Spinal cord (tissue), 10 donors: ENCODE measurements around the gene PITPNM3. TPM values are rescaled to one million over a fixed set of nuclear protein-coding genes. Genes with fewer than 3 reads are reported as not detected.

ENCODE experiments used
- DNase-seq, 6 donors: peaks; one replicate each; pipeline versions ENCODE4 v3.0.0 to v3.0.0-alpha.2; 2013 to 2015; ENCODE audit warnings: low spot score in 6 of 6, low read depth in 4 of 6
- H3K27ac ChIP-seq: one replicate; pipeline ENCODE4 v1.5.1; 2013; ENCODE audit warnings: low read depth, low read length, control low read depth
- H3K27me3 ChIP-seq: one replicate; pipeline ENCODE4 v1.6.1; 2013; ENCODE audit warnings: low read length; ENCODE audit not compliant: control insufficient read depth, insufficient read depth
- H3K36me3 ChIP-seq: one replicate; pipeline ENCODE4 v1.6.1; 2013; ENCODE audit warnings: low read length; ENCODE audit not compliant: control insufficient read depth, insufficient read depth
- H3K4me1 ChIP-seq: one replicate; pipeline ENCODE4 v1.6.1; 2013; ENCODE audit warnings: low read length; ENCODE audit not compliant: control insufficient read depth, insufficient read depth
- H3K4me3 ChIP-seq: one replicate; pipeline ENCODE4 v1.5.1; 2013; ENCODE audit warnings: low read depth, low read length, control low read depth
- H3K9me3 ChIP-seq: one replicate; pipeline ENCODE4 v1.6.1; 2013; ENCODE audit warnings: low read length; ENCODE audit not compliant: control insufficient read depth, insufficient read depth
- WGBS: methylation state at CpG from one replicate; pipeline ENCODE4 v1.1.5; 2013; ENCODE audit warnings: missing lambda C conversion rate; ENCODE audit not compliant: insufficient coverage; 5-methylcytosine and 5-hydroxymethylcytosine counted together
- polyA plus RNA-seq, 2 donors: library from polyadenylated mRNA; unstranded; fragments of 120-200 nt; gene quantifications; one replicate each; pipeline ENCODE4 v1.2.1, GENCODE V29; 2013; ENCODE audit not compliant: insufficient read length in 2 of 2
- total RNA-seq, 2 donors: library from RNA; depleted of rRNA in 1 of 2; stranded (reverse); fragments of 120-200 nt in 1 of 2; fragments of >200 nt in 1 of 2; gene quantifications; one replicate each; pipeline versions ENCODE4 v1.2.3 to v1.2.4, GENCODE V29; 2013 to 2014
- donor health status: healthy.

The PITPNM3 gene
- total and polyA plus RNA-seq, 4 donors: 7.3 to 21.6 (median 16.8) TPM

DNA sequence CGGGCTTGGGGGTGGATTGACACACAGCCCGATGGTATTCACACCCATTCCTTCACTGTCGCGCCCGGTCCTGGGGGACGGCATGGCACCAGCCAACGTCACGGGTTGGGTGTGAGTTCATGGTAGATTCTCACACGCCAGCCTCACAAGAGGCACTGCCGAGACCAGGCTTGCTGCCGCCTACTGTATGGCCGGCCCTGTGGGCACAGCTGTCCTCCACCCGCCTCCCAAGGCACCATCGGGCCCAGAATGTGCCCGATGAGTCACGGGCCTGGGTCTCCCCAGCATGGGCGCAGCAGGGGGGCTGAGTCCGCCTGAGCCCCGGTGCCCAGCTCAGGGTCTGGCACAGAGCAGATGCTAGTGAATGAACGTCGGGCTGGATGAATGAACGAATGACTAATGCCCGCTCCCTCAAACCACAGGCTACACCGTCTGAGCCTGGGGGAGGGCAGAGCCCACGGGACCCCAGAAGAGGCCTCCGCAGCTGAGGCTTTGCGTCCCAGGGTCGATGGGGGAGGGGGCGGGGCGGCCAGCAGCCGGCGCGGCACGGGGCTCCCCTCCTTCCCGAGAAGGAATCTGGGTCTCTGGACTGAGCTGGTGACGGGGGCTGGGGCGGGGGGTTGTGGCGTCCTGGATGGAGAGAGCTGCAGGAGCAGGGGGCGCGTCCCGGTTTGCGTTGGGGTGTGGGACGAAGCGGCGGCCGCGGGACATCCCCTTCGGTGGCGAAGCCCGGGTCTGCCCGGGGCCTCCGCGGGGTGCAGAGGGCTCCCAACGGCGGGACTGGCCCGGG, 829 bp downstream of the PITPNM3 start:
- H3K4me3 ChIP-seq: peak overlapping the region; percentile 36
- H3K27ac ChIP-seq: no peak overlapping the region
- peak in 2 of 6 donors; percentile 53 to 77 for DNase-seq
- H3K27me3 ChIP-seq: peaks cover 21% of the 10 kb centered on the region
- H3K9me3 ChIP-seq: no peaks in the 10 kb centered on the region
- peaks cover 49% of the 10 kb centered on the region for H3K4me1 ChIP-seq
- peaks cover 6% of the 10 kb centered on the region for H3K36me3 ChIP-seq
- under 1% methylated on average over 48 of the region's 56 CpGs for WGBS

DNA sequence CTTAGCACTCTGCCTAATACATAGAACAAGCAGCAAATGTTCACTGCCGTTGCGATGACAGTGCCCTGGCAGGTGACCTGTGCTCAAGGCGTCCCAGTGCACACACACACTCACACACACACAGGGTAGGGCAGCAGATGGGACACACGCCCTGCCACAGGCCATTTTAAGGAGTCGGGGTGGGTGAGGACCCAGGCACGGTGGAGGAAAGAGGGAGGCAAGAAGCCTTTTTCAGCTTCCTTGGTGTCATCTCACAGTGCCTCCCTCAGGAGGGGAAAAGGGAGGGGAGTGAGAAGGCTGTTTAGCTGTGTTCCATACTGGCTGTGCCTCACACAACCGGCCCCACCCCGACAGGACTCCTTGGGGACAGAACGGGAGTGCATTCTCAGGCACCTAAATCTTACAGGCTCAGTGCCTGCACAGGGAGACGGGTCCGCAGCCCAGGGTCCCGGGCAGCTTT, 1.5 kb downstream of the PITPNM3 start:
- H3K27ac ChIP-seq: no peak overlapping the region
- peaks cover 21% of the 10 kb centered on the region for H3K27me3 ChIP-seq
- H3K36me3 ChIP-seq: peaks cover 6% of the 10 kb centered on the region
- peak in 1 of 6 donors; percentile 12 for DNase-seq
- 18% methylated on average over 9 of the region's 12 CpGs for WGBS
- H3K4me3 ChIP-seq: peak overlapping the region; percentile 36
- no peaks in the 10 kb centered on the region for H3K9me3 ChIP-seq
- peaks cover 49% of the 10 kb centered on the region for H3K4me1 ChIP-seq

- H3K27me3 ChIP-seq: peaks cover 21% of the 10 kb centered on the region
- 75% methylated on average over 1 of the region's 4 CpGs for WGBS
- H3K27ac ChIP-seq: no peak overlapping the region
- H3K36me3 ChIP-seq: peaks cover 6% of the 10 kb centered on the region
- H3K9me3 ChIP-seq: no peaks in the 10 kb centered on the region
- peak overlapping the region; percentile 36 for H3K4me3 ChIP-seq
- DNase-seq: peak in 1 of 6 donors; percentile 24
- peaks cover 52% of the 10 kb centered on the region for H3K4me1 ChIP-seq
Measured at GRCh38 chr17:6554342-6554741, 2.0 kb downstream of the PITPNM3 start.

GRCh38 chr17:6551869-6552531, 4.4 kb downstream of the PITPNM3 start:
- peaks cover 48% of the 10 kb centered on the region for H3K4me1 ChIP-seq
- peak in 2 of 6 donors; percentile 61 to 80 for DNase-seq

DNA sequence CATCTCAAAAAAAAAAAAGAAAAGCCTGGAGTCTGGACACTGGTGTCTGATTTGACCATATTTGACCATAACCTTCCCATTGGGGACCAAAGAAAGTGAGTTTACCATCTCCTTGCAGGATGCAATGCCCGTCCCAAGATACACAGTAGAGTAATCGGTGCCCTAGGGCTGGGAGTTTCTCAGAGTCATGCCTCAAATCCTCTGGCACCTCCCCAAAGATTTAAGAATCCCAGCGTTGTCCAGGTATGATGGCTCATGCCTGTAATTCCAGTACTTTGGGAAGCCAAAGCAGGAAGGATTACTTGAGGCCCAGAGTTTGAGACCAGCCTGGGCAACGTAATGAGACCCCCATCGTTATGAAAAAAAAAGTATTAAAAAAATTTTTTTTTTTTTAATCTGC, 5.0 kb downstream of the PITPNM3 start:
- no peak overlapping the region for H3K27ac ChIP-seq
- H3K9me3 ChIP-seq: no peaks in the 10 kb centered on the region
- peaks cover 13% of the 10 kb centered on the region for H3K27me3 ChIP-seq
- H3K4me1 ChIP-seq: peaks cover 46% of the 10 kb centered on the region
- no peak for DNase-seq
- H3K36me3 ChIP-seq: peaks cover 10% of the 10 kb centered on the region
- WGBS: no CpG with 5 or more reads among the region's 5 CpGs
- no peak overlapping the region for H3K4me3 ChIP-seq

More at GRCh38 chr17:6551869-6552531, 4.4 kb downstream of the PITPNM3 start:
- Histone ChIP-seq H3K27me3 (peaks cover 17% of the 10 kb centered on the region), H3K9me3 (no peaks in the 10 kb centered on the region), H3K36me3 (peaks cover 10% of the 10 kb centered on the region), H3K27ac (no peak overlapping the region), H3K4me3 (no peak overlapping the region)
- 66% methylated on average over 11 of the region's 11 CpGs for WGBS

DNA sequence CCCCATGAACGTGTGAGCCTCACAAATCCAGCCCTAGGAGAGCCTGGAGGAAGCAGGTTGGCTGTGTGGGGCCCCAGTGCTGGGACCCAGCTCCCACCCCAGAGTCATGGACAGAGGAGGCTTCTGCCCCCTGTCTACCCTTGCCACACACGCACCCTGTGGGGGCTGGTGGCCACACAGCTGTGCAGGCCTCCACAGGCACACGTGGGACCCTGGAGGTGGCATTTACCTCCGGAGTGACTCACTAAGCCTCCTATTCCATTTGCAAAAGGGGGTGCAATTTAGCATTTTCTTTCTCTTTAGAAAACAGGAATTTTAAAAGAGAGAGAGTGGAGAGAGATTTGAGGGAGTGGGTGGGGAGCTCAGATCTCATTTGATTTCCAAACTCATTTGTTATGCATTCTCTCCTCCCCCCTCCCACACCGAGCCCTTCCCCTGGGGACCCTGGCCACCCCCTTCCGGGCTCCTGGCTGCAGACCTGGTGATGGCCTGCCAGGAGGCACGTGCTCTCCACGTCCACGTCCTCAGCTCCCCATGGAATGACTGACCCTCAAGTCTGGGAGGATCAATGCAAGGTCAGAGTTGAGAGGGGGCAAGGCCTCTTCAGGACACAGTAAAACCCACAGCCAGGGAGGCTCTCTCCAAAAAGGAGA, 6.8 kb downstream of the PITPNM3 start:
- Histone ChIP-seq H3K36me3 (peaks cover 16% of the 10 kb centered on the region), H3K4me1 (peaks cover 47% of the 10 kb centered on the region), H3K27ac (no peak overlapping the region), H3K4me3 (no peak overlapping the region), H3K27me3 (no peaks in the 10 kb centered on the region), H3K9me3 (no peaks in the 10 kb centered on the region)
- no peak for DNase-seq
- 30% methylated on average over 7 of the region's 9 CpGs for WGBS

DNA sequence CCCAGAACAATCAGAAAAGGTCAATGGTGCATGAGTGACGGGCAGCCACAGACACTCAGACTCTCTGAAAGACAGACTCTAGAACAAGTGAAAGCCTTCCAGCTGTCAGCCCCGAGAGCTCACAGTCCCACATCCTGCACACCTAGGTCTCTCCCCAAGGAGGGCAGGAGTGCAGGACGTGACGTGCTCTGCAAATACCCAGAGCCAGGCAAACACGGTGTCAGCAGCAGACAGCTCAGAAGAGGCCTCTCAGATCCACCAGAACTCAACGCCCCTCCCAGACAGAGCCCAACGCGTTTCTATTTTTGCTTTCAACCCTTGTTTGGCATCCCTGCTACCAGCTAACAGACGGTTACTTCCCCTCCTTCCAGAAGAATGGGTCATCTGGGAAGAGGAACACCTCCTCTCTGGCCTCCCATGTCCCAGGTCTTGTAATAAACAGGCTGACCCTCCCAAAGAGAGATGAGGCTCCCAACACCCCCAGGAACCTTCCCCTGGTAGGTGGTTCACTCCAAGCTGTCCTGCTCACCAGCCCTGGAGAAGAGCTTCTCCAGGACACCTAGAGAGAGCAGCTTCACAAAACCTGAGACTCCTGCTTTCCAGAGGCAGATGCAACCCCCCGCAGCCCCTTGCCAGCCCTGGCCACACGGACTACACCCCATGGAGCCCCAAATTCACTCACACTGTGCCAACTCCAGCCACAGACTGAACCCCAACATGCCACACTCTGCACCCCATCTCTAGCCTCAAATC, 7.6 kb downstream of the PITPNM3 start:
- DNase-seq: no peak
- no peak overlapping the region for H3K4me3 ChIP-seq
- no peak overlapping the region for H3K27ac ChIP-seq
- H3K36me3 ChIP-seq: peaks cover 18% of the 10 kb centered on the region
- H3K9me3 ChIP-seq: no peaks in the 10 kb centered on the region
- no peaks in the 10 kb centered on the region for H3K27me3 ChIP-seq
- peaks cover 43% of the 10 kb centered on the region for H3K4me1 ChIP-seq
- WGBS: 59% methylated on average over 11 of the region's 11 CpGs

- peaks cover 42% of the 10 kb centered on the region for H3K4me1 ChIP-seq
- H3K27ac ChIP-seq: no peak overlapping the region
- H3K4me3 ChIP-seq: no peak overlapping the region
- DNase-seq: peak in 1 of 6 donors; percentile 26
- 71% methylated on average over 2 of the region's 5 CpGs for WGBS
- H3K27me3 ChIP-seq: no peaks in the 10 kb centered on the region
- peaks cover 22% of the 10 kb centered on the region for H3K36me3 ChIP-seq
- H3K9me3 ChIP-seq: no peaks in the 10 kb centered on the region
Measured at GRCh38 chr17:6548034-6548433, 8.3 kb downstream of the PITPNM3 start.

DNA sequence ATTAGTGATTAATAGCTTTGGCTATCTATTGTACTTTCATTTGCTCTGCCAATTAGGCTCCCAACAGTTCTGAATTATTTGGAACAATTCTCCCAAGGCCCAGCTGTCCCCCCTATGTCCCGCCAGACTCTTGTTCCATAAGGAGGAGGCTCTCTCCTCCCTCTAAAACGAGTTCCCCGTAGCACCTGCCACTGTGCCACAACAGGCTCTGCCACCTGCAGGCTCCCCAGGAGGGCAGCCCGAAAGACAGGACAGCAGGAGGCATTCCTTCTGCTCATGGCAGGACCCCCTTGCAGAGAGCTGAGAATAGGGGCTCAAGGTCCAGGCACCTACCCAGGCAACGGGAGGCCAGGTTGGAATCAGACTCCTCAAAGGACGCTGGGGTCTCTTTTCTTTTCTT, 9.0 kb downstream of the PITPNM3 start:
- H3K9me3 ChIP-seq: no peaks in the 10 kb centered on the region
- WGBS: 44% methylated on average over 6 of the region's 6 CpGs

More for the DNA sequence above, 9.0 kb downstream of the PITPNM3 start:
- peaks cover 36% of the 10 kb centered on the region for H3K4me1 ChIP-seq
- no peak overlapping the region for H3K27ac ChIP-seq
- no peaks in the 10 kb centered on the region for H3K27me3 ChIP-seq
- H3K36me3 ChIP-seq: peaks cover 24% of the 10 kb centered on the region
- DNase-seq: peak in 1 of 6 donors; percentile 56
- H3K4me3 ChIP-seq: no peak overlapping the region
